HepG2 (cell line): Measurements from ENCODE around the gene TMEM221. TPM values are rescaled to one million over a fixed set of nuclear protein-coding genes. Genes with fewer than 3 reads are reported as not detected.

Experiments used
- KAT8 ChIP-seq: IDR thresholded peaks from 2 replicates; pipeline ENCODE4 v1.6.1; 2016; ENCODE audit warnings: missing genetic modification reagents, missing compliant biosample characterization
- KDM2A ChIP-seq: sonication (generic); formaldehyde crosslinking; IDR thresholded peaks from 2 replicates; pipeline ENCODE4 v1.4.0; 2020; ENCODE audit warnings: low read depth, missing genetic modification reagents, borderline replicate concordance
- MXI1 ChIP-seq: IDR thresholded peaks from 3 replicates; pipeline ENCODE4 v1.6.1; 2012; ENCODE audit warnings: low read depth, low read length, inconsistent platforms, borderline replicate concordance
- NFKBIZ ChIP-seq: IDR thresholded peaks from 2 replicates; pipeline ENCODE4 v1.6.1; 2018; ENCODE audit warnings: missing genetic modification reagents, missing compliant biosample characterization
- PREB ChIP-seq: sonication (generic); formaldehyde crosslinking; IDR thresholded peaks from 2 replicates; pipeline ENCODE4 v1.4.0; 2020; ENCODE audit warnings: missing genetic modification reagents
- SALL1 ChIP-seq: sonication (generic); formaldehyde crosslinking; IDR thresholded peaks from 2 replicates; pipeline ENCODE4 v1.8.0; 2022; ENCODE audit warnings: mild to moderate bottlenecking, missing genetic modification reagents
- STAG1 ChIP-seq: sonication (generic); formaldehyde crosslinking; IDR thresholded peaks from 2 replicates; pipeline ENCODE4 v1.4.0; 2020; ENCODE audit warnings: missing genetic modification reagents
- ZFP91 ChIP-seq: sonication (generic); formaldehyde crosslinking; IDR thresholded peaks from 2 replicates; pipeline ENCODE4 v1.9.0; 2022; ENCODE audit warnings: missing genetic modification reagents, mild to moderate bottlenecking, borderline replicate concordance
- ZNF121 ChIP-seq: sonication (generic); formaldehyde crosslinking; IDR thresholded peaks from 2 replicates; pipeline ENCODE4 v1.5.0; 2020; ENCODE audit warnings: mild to moderate bottlenecking, missing genetic modification reagents
- ZNF34 ChIP-seq: sonication (generic); formaldehyde crosslinking; IDR thresholded peaks from 2 replicates; pipeline ENCODE4 v1.4.0; 2020; ENCODE audit warnings: mild to moderate bottlenecking, missing genetic modification reagents, borderline replicate concordance
- ZNF597 ChIP-seq: sonication (generic); formaldehyde crosslinking; IDR thresholded peaks from 2 replicates; pipeline ENCODE4 v1.5.0; 2020; ENCODE audit warnings: missing genetic modification reagents
- polyA plus RNA-seq, 8 experiments: library from polyadenylated mRNA; depleted of rRNA in 3 of 8; stranded (reverse) in 7 of 8; unstranded in 1 of 8; fragments of >200 nt; fragmentation: Illumina TruSeq in 4 of 8; extraction: Trizol in 4 of 8; gene quantifications; 2 replicates each; pipeline versions ENCODE4 v1.2.1 to v1.2.3, GENCODE V29; 2011 to 2016; ENCODE audit warnings: low read depth in 4 of 8, missing spikeins in 1 of 8, mixed read lengths in 1 of 8; ENCODE audit not compliant: insufficient read depth in 1 of 8
- total RNA-seq, 5 experiments: library from RNA; depleted of rRNA; stranded (reverse); fragments of >200 nt; fragmentation: Illumina TruSeq; extraction: Trizol; gene quantifications; 2 replicates each; pipeline ENCODE4 v1.2.3, GENCODE V29; 2016; ENCODE audit warnings: low read depth in 1 of 5

TMEM221 gene
- total and polyA plus RNA-seq, 2 of the 13 experiments (the other 11 are each of a cell fraction or from before 2014, with no cell fraction given): 0.33 to 0.77 TPM

- TF ChIP-seq NFKBIZ (CRISPR knock-in tag) (no peak), KDM2A (CRISPR knock-in tag) (0 out of 2 replicates have a peak, but pooled peaks have one; percentile 37), ZNF121 (CRISPR knock-in tag) (0 out of 2 replicates have a peak, but pooled peaks have one; percentile 10), PREB (0 out of 2 replicates have a peak, but pooled peaks have one; percentile 42), ZFP91 (peak; percentile 41; the same call in 1 of the 2 replicates), SALL1 (CRISPR knock-in tag) (0 out of 2 replicates have a peak, but pooled peaks have one; percentile 10), ZNF597 (CRISPR knock-in tag) (no peak), STAG1 (CRISPR knock-in tag) (peak; percentile 80), MXI1 (no peak), ZNF34 (CRISPR knock-in tag) (no peak), KAT8 (no peak)
Measured at GRCh38 chr19:17385878-17386611, 62.4 kb downstream of the TMEM221 start (continued).

Other genes with a start within 250 kb of the TMEM221 start
- 9.9 and 10.3 TPM in 2 replicates for gene USE1, start 233.3 kb downstream of the TMEM221 start, total RNA-seq (2016; rRNA removed; fragmentation: Illumina TruSeq; extraction: Trizol)
- 16.3 and 17.6 TPM in 2 replicates for gene USE1, start 233.3 kb downstream of the TMEM221 start, polyA plus RNA-seq (2011; rRNA removed)
- gene OCEL1, start 222.4 kb downstream of the TMEM221 start, total RNA-seq (2016; rRNA removed; fragmentation: Illumina TruSeq; extraction: Trizol): 10.6 and 13.6 TPM in 2 replicates
- 17.2 and 19.8 TPM in 2 replicates for gene OCEL1, start 222.4 kb downstream of the TMEM221 start, polyA plus RNA-seq (2011; rRNA removed)
- 54.1 and 72.4 TPM in 2 replicates for gene NR2F6, start 202.7 kb downstream of the TMEM221 start, total RNA-seq (2016; rRNA removed; fragmentation: Illumina TruSeq; extraction: Trizol)
- 30.9 and 38.5 TPM in 2 replicates for gene NR2F6, start 202.7 kb downstream of the TMEM221 start, polyA plus RNA-seq (2011; rRNA removed)
- 0.13 and 0.15 TPM in 2 replicates for gene USHBP1, start 183.9 kb downstream of the TMEM221 start, total RNA-seq (2016; rRNA removed; fragmentation: Illumina TruSeq; extraction: Trizol)
- 1.5 and 1.9 TPM in 2 replicates for gene USHBP1, start 183.9 kb downstream of the TMEM221 start, polyA plus RNA-seq (2011; rRNA removed)
- 62.2 and 70.0 TPM in 2 replicates for gene BABAM1, start 181.2 kb downstream of the TMEM221 start, total RNA-seq (2016; rRNA removed; fragmentation: Illumina TruSeq; extraction: Trizol)
- gene BABAM1, start 181.2 kb downstream of the TMEM221 start, polyA plus RNA-seq (2011; rRNA removed): 74.5 and 82.0 TPM in 2 replicates
- 0.22 and 0.69 TPM in 2 replicates for gene ANKLE1, start 166.8 kb downstream of the TMEM221 start, total RNA-seq (2016; rRNA removed; fragmentation: Illumina TruSeq; extraction: Trizol)
- 1.5 TPM in 2 replicates for gene ANKLE1, start 166.8 kb downstream of the TMEM221 start, polyA plus RNA-seq (2011; rRNA removed)
- gene ABHD8, start 145.2 kb downstream of the TMEM221 start, total RNA-seq (2016; rRNA removed; fragmentation: Illumina TruSeq; extraction: Trizol): 5.6 and 7.2 TPM in 2 replicates
- gene ABHD8, start 145.2 kb downstream of the TMEM221 start, polyA plus RNA-seq (2011; rRNA removed): 6.3 and 9.9 TPM in 2 replicates
- 77.3 and 93.6 TPM in 2 replicates for gene MRPL34, start 142.8 kb downstream of the TMEM221 start, total RNA-seq (2016; rRNA removed; fragmentation: Illumina TruSeq; extraction: Trizol)
- 67.7 and 74.0 TPM in 2 replicates for gene MRPL34, start 142.8 kb downstream of the TMEM221 start, polyA plus RNA-seq (2011; rRNA removed)
- 17.5 and 24.5 TPM in 2 replicates for gene DDA1, start 139.1 kb downstream of the TMEM221 start, total RNA-seq (2016; rRNA removed; fragmentation: Illumina TruSeq; extraction: Trizol)
- gene DDA1, start 139.1 kb downstream of the TMEM221 start, polyA plus RNA-seq (2011; rRNA removed): 26.0 and 26.6 TPM in 2 replicates
- gene ANO8, start 113.8 kb downstream of the TMEM221 start, total RNA-seq (2016; rRNA removed; fragmentation: Illumina TruSeq; extraction: Trizol): 0.79 and 1.8 TPM in 2 replicates
- gene ANO8, start 113.8 kb downstream of the TMEM221 start, polyA plus RNA-seq (2011; rRNA removed): 3.5 and 5.1 TPM in 2 replicates
- gene GTPBP3, start 111.1 kb downstream of the TMEM221 start, total RNA-seq (2016; rRNA removed; fragmentation: Illumina TruSeq; extraction: Trizol): 21.9 and 30.0 TPM in 2 replicates
- gene GTPBP3, start 111.1 kb downstream of the TMEM221 start, polyA plus RNA-seq (2011; rRNA removed): 17.5 and 19.4 TPM in 2 replicates
- not detected in 2 replicates for gene PLVAP, start 71.3 kb downstream of the TMEM221 start, total RNA-seq (2016; rRNA removed; fragmentation: Illumina TruSeq; extraction: Trizol)
- gene PLVAP, start 71.3 kb downstream of the TMEM221 start, polyA plus RNA-seq (2011; rRNA removed): 0.26 TPM in 1 of 2 replicates, not detected in the other
- 0.13 TPM in 1 of 2 replicates, not detected in the other for gene CCDC194, start 54.5 kb downstream of the TMEM221 start, total RNA-seq (2016; rRNA removed; fragmentation: Illumina TruSeq; extraction: Trizol)
- gene CCDC194, start 54.5 kb downstream of the TMEM221 start, polyA plus RNA-seq (2011; rRNA removed): 0.21 and 0.35 TPM in 2 replicates
- 39.1 and 58.8 TPM in 2 replicates for gene BST2, start 43.0 kb downstream of the TMEM221 start, total RNA-seq (2016; rRNA removed; fragmentation: Illumina TruSeq; extraction: Trizol)
- gene BST2, start 43.0 kb downstream of the TMEM221 start, polyA plus RNA-seq (2011; rRNA removed): 93.8 and 105 TPM in 2 replicates
- 31.8 and 36.1 TPM in 2 replicates for gene MVB12A, start 28.6 kb downstream of the TMEM221 start, total RNA-seq (2016; rRNA removed; fragmentation: Illumina TruSeq; extraction: Trizol)
- gene MVB12A, start 28.6 kb downstream of the TMEM221 start, polyA plus RNA-seq (2011; rRNA removed): 35.7 and 37.3 TPM in 2 replicates
- gene NXNL1, start 12.3 kb upstream of the TMEM221 start, total RNA-seq (2016; rRNA removed; fragmentation: Illumina TruSeq; extraction: Trizol): not detected in 2 replicates
- gene NXNL1, start 12.3 kb upstream of the TMEM221 start, polyA plus RNA-seq (2011; rRNA removed): not detected in 2 replicates
- gene SLC27A1, start 21.9 kb upstream of the TMEM221 start, total RNA-seq (2016; rRNA removed; fragmentation: Illumina TruSeq; extraction: Trizol): 1.7 and 4.1 TPM in 2 replicates
- 8.7 and 8.8 TPM in 2 replicates for gene SLC27A1, start 21.9 kb upstream of the TMEM221 start, polyA plus RNA-seq (2011; rRNA removed)
- gene PGLS, start 63.0 kb upstream of the TMEM221 start, total RNA-seq (2016; rRNA removed; fragmentation: Illumina TruSeq; extraction: Trizol): 33.8 and 36.7 TPM in 2 replicates
- 43.8 and 49.1 TPM in 2 replicates for gene PGLS, start 63.0 kb upstream of the TMEM221 start, polyA plus RNA-seq (2011; rRNA removed)
- 33.3 and 58.0 TPM in 2 replicates for gene COLGALT1, start 107.0 kb upstream of the TMEM221 start, total RNA-seq (2016; rRNA removed; fragmentation: Illumina TruSeq; extraction: Trizol)
- 196 and 211 TPM in 2 replicates for gene COLGALT1, start 107.0 kb upstream of the TMEM221 start, polyA plus RNA-seq (2011; rRNA removed)
- 0.07 and 0.11 TPM in 2 replicates for gene UNC13A, start 239.7 kb upstream of the TMEM221 start, total RNA-seq (2016; rRNA removed; fragmentation: Illumina TruSeq; extraction: Trizol)
- 0.34 and 0.45 TPM in 2 replicates for gene UNC13A, start 239.7 kb upstream of the TMEM221 start, polyA plus RNA-seq (2011; rRNA removed)